Pericardium fibroblast (primary cell): ENCODE measurements around the gene DHRS3. TPM values are rescaled to one million over a fixed set of nuclear protein-coding genes. Genes with fewer than 3 reads are reported as not detected.

Experiments used
- total RNA-seq: library from RNA; depleted of rRNA; stranded (reverse); fragments of >200 nt; gene quantifications from 2 replicates; pipeline ENCODE4 v1.2.3, GENCODE V29; 2015

The DHRS3 gene, protein sequence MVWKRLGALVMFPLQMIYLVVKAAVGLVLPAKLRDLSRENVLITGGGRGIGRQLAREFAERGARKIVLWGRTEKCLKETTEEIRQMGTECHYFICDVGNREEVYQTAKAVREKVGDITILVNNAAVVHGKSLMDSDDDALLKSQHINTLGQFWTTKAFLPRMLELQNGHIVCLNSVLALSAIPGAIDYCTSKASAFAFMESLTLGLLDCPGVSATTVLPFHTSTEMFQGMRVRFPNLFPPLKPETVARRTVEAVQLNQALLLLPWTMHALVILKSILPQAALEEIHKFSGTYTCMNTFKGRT
- 66.5 and 71.6 TPM in 2 replicates for total RNA-seq

DNA sequence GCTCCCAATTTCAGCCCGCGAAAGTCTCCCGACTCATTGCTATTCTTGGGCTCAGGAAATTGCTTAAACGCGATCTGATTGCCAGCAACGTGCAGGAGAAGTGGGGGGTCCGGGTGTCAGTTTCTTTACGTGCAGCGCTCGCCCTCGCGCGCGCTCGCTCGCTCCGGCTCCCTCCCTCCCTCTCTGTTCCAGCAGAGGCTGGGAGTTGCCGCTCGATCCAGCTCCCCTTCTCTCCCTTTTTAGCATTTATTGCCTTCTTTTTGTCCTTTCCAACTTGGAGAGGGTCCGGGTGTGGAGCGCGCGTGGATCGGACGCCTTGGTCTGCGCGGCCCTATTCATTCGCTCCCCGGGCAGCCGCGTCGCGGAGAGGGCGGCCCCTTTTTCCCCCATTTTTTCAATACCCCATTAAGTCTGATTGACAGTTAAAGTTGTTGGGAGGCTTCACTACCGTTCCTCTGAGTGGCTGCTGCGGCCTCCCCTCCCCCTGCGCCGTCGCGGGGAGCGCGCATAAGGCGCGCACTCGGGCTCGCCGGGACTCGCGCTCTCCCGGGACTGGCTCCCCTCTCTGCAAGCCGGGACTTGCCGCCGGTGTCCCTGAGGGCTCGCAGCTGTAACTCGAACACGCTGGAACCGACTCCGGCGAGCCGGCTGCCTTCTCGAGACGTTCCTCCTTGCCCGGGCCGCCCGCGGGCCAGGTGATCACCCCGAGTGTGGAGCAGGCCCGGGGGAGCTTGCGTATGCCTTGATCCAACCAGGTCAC is at the start of gene DHRS3:
Gene DHRS3 (minus strand): TSS at position 310 of the 760 bp plus-strand sequence. CDS start 862 bp downstream, outside the sequence.

DNA sequence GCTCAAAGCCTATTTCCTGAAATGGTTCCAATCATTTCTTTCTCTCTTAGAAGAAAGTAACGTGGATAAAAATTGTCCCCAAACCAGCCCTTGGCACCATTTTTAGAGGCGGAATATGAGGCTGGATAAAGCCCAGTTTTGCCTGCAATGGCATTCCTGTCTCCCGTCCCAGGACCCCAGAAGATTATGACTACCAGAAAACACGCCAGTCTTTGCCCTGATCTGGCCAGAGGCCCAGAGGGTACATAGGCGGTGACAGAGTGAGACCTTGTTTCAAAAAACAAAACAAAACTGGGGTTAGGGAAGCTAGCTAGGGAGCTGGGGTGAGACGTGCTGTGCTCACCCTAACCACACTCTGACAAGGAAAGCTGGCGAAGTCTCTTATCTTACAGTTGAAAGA is 25.8 kb upstream of the DHRS3 start, which contains the start of gene AADACL4:
Gene AADACL4 (plus strand): TSS at position 301 of the 400 bp plus-strand sequence. CDS start 462 bp downstream, outside the sequence.

Other genes starting within 250 kb of the DHRS3 start
- gene AADACL4, start 25.9 kb upstream of the DHRS3 start, total RNA-seq = 0.58 TPM in 1 of 2 replicates, not detected in the other
- not detected in 2 replicates for gene AADACL3, start 97.9 kb upstream of the DHRS3 start, total RNA-seq
- not detected in 2 replicates for gene CFAP107, start 128.0 kb upstream of the DHRS3 start, total RNA-seq
- not detected in 2 replicates for gene PRAMEF12, start 155.5 kb upstream of the DHRS3 start, total RNA-seq
- not detected in 2 replicates for gene PRAMEF1, start 173.2 kb upstream of the DHRS3 start, total RNA-seq
- gene PRAMEF11, start 213.2 kb upstream of the DHRS3 start, total RNA-seq = not detected in 2 replicates
- gene HNRNPCL1, start 230.5 kb upstream of the DHRS3 start, total RNA-seq = not detected in 2 replicates
- not detected in 2 replicates for gene PRAMEF2, start 238.9 kb upstream of the DHRS3 start, total RNA-seq